Measurements from ENCODE around the gene IQCC. TPM values are rescaled to one million over a fixed set of nuclear protein-coding genes. Genes with fewer than 3 reads are reported as not detected.
"Not testable (repeated sequence)": the region's sequence is repeated elsewhere in the genome, so short reads cannot be mapped to it uniquely, and the experiment has no call there.

IQCC gene
- 4.4 and 5.6 TPM in 2 replicates for total RNA-seq (2014; rRNA removed; shearing (Covaris generic))

DNA sequence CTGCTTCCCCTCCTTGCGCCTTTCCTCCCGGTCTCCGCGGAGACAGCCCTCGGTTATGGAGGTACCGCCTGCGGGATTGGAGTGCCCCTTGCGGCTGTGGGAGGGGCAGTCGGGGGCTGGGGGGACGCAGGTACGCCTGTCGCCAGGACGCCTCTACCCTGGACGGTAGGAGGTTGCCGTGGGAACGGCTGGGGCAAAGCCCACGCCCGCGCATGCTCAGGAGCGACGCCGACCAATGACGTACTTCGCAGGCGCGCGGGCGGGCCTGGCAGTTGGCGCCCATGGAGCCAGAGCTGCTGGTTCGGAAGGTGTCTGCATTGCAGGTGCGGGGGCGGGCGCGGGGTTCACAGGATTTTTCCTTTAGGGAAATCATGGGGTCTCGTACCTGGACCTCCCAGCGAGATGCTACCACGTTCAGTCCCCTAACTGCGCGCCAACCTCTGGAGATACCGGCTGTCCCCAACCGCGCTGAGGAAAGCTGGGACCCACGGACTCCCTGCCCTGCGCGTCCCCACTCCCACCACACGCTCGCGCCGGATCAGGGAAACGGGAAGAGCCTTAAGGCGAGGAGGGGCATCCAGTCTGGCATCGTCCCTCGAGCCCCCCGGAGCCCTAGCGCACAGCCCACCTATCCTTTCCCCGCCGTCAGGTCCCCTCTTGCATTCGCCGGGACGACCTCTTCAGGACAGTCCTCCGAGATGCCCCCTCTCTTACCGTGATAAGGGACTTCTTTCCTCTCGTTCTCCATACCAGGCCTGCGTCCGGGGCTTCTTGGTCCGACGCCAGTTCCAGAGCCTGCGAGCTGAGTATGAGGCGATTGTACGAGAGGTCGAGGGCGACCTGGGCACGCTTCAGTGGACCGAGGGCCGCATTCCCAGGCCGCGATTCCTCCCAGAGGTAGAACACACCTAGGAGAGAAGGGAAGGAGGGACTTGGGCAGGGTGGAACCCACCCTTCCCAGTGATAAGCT, at the start of gene IQCC:
IQCC (plus strand) TSS at position 271 of the 970 bp plus-strand sequence; CDS start at position 282, 11 bp downstream.
- Histone ChIP-seq H3K4me3 (peak within 1 kb of the TSS; percentile 55), H3K4me1 (replicated peaks) (peaks cover 26% of the 10 kb centered on the region), H3K27ac (peak within 1 kb of the TSS; percentile 64), H3K27me3 (replicated peaks) (no peaks in the 10 kb centered on the region), H3K9me3 (replicated peaks) (no peaks in the 10 kb centered on the region), H3K36me3 (peaks cover 20% of the 10 kb centered on the region)
- DNase-seq (ENCODE audit: low read depth in 1 of 2, low spot score in 2 of 2): peak; percentile 71 to 85

DNA sequence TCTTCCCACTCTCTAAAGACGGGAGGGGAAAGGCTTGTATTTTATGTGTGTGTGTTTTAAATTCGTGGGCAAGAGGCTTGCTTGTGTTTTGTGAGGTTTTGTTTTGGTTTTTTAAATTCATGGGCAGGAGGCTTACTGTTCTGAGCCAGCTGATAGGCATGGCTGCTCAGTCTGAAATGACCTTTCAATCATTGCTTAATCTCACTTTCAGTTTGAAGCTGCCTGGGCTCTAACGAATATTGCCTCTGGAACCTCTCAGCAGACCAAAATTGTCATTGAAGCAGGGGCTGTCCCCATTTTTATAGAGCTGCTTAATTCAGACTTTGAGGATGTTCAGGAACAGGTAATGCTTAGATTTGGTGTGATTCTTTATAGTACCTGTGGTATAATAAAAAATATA, 46.3 kb upstream of the IQCC start:
- no peak overlapping the region for H3K27ac ChIP-seq
- no peak for DNase-seq (ENCODE audit: low read depth in 1 of 2, low spot score in 2 of 2)
- H3K36me3 ChIP-seq: peaks cover 87% of the 10 kb centered on the region
- no peaks in the 10 kb centered on the region for H3K27me3 ChIP-seq (replicated peaks)
- no peak overlapping the region for H3K4me3 ChIP-seq
- H3K4me1 ChIP-seq (replicated peaks): no peaks in the 10 kb centered on the region
- H3K9me3 ChIP-seq (replicated peaks): no peaks in the 10 kb centered on the region

DNA sequence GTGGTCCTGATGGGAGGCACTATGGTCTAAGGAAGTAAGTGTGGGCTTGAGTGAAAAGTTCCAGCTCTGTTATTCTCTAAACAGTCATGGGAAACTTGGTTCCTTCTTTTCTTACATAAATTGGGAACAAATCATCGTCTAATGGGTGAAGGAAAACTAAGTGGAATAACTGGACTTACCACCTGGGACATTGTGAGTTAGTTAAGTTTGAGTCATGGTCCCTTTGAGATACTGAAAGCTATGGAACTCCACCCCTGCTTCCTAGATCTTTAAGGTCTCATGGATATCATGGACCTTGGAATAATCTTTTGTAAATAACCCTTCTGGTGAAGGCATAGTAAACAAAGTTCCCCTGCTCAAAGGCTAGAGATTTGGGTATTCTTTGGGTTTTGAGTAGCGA, 42.1 kb upstream of the IQCC start:
- Histone ChIP-seq H3K27me3 (replicated peaks) (no peaks in the 10 kb centered on the region), H3K27ac (no peak overlapping the region), H3K4me3 (no peak overlapping the region), H3K36me3 (peaks cover 88% of the 10 kb centered on the region), H3K9me3 (replicated peaks) (no peaks in the 10 kb centered on the region), H3K4me1 (replicated peaks) (no peaks in the 10 kb centered on the region)
- no peak for DNase-seq (ENCODE audit: low read depth in 1 of 2, low spot score in 2 of 2)

DNA sequence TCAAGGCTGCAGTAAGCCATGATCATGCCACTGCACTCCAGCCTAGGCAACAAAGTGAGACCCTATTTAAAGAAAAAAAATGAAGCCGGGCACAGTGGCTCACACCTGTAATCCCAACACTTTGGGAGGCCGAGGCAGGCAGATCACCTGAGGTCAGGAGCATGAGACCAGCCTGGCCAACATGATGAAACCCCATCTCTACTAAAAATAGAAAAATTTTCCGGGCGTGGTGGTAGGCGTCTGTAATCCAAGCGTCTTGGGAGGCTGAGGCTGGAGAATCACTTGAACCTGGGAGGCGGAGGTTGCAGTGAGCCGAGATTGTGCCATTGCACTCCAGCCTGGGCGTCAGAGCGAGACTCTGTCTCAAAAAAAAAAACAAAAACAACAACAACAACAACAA, 39.8 kb upstream of the IQCC start:
- DNase-seq (ENCODE audit: low read depth in 1 of 2, low spot score in 2 of 2); H3K4me1 ChIP-seq (replicated peaks); H3K27me3 ChIP-seq (replicated peaks); H3K27ac ChIP-seq; H3K4me3 ChIP-seq; H3K9me3 ChIP-seq (replicated peaks): not testable (repeated sequence)
- peaks cover 78% of the 10 kb centered on the region for H3K36me3 ChIP-seq

DNA sequence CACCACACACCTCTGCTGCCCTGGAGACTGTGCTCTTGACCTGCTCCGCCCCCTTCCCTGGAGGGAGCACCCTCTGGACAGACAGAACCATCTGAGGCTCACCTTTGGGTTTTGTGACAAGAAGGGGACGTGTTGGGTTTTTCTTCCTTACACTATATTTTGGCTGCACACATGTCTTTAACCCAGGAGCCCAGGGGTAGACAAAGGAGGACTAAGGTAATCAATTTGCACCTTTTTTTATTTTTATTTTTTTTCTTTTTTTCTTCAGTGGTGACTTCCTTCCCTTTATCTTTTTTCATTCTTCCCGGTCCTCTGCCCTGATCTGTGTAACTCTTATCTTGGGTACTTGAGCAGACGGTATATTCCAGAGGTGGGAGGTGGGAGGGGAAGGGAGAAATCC, 34.5 kb upstream of the IQCC start:
- H3K4me3 ChIP-seq: no peak overlapping the region
- H3K36me3 ChIP-seq: peaks cover 58% of the 10 kb centered on the region
- H3K9me3 ChIP-seq (replicated peaks): no peaks in the 10 kb centered on the region
- peaks cover 15% of the 10 kb centered on the region for H3K4me1 ChIP-seq (replicated peaks)
- no peaks in the 10 kb centered on the region for H3K27me3 ChIP-seq (replicated peaks)
- DNase-seq (ENCODE audit: low read depth in 1 of 2, low spot score in 2 of 2): no peak
- no peak overlapping the region for H3K27ac ChIP-seq

DNA sequence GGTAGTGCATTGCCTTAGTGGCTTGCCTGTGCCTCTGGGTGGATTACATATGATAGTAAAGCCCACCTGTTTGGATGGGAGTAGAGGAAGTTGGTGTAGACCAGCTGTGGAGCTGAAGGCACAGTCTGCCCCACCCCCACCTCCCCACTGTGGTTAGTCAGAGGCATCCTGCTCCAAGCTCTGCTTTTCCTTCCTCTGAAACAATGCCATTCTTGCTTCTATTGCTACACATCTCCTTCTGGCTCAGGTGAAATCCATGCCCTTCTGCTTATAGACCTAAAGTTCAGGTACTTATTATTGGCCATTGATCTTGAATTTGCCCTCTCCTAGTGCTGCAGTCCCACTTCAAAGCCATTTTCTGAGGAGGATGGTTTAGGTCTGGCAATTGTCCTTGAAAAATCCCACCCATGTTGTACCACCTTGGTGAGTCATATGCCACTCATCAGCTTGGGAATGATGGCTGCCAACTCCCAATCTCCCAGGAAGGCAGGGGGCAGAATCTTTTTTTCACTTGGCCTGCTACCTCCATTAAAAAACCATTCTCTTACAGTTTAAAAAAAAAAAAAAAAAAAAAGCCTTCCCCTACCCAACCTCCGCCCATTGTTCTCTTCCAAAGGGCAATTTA, 32.7 kb upstream of the IQCC start:
- H3K27me3 ChIP-seq (replicated peaks): no peaks in the 10 kb centered on the region
- no peaks in the 10 kb centered on the region for H3K9me3 ChIP-seq (replicated peaks)
- H3K27ac ChIP-seq: no peak overlapping the region
- peaks cover 45% of the 10 kb centered on the region for H3K36me3 ChIP-seq
- peaks cover 15% of the 10 kb centered on the region for H3K4me1 ChIP-seq (replicated peaks)
- no peak overlapping the region for H3K4me3 ChIP-seq
- DNase-seq (ENCODE audit: low read depth in 1 of 2, low spot score in 2 of 2): peak; percentile 59 to 61

DNA sequence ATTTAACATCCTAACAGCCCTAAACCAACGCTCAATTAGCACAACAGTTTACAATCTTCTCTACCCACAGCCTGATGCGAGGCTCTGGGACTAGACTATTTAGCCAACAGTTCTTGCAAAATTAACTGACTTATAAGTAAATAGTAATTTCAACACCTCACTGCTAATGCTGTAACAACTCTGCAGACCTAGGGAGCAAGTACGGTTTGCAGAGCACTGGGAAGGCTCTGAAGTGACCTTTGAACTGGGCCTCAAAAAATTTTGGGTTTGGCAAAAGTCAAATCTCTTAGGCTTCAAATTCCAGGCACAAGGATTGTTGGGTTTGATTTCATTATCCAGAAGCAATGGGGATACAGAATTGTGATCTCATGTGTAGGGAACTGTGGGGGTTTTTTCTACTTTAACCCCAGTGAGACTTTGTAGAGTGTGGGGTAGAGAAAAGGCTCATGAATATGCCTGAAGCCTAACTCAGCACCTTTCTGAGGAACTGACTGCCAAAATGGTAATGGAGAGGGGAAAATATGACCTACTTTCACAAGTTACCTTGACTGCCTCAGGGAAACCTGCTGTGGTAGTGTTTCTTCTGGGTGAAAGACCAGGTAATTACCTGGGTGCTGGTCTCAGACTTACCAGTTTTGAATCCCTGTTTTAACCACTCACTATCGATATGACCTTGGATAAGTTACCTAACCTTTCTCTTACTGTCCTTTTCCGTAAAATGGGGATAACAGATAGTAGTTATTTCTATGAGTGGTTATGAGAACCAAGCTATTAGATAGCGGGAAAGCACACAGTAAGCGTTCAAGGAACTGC, 26.9 kb upstream of the IQCC start:
- Histone ChIP-seq H3K4me3 (no peak overlapping the region), H3K27ac (peak overlapping the region; percentile 81; the same call in 1 of the 2 replicates), H3K9me3 (replicated peaks) (no peaks in the 10 kb centered on the region), H3K36me3 (peaks cover 44% of the 10 kb centered on the region), H3K4me1 (replicated peaks) (peaks cover 22% of the 10 kb centered on the region), H3K27me3 (replicated peaks) (no peaks in the 10 kb centered on the region)
- DNase-seq (ENCODE audit: low read depth in 1 of 2, low spot score in 2 of 2): no peak

DNA sequence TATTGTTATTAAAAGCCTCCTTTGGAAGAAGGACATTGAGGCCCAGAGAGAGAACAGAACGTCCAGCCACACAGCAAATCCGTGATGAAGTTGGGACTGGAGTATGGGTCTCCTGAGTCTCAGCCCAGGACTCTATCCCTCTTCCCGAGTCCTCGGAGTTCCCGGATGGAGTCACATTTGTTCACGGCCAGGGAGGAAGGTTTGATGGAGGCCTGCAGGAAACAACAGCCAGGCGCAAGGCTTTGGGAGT, 26.4 kb upstream of the IQCC start:
- peak overlapping the region; percentile 81; the same call in 1 of the 2 replicates for H3K27ac ChIP-seq
- DNase-seq (ENCODE audit: low read depth in 1 of 2, low spot score in 2 of 2): no peak
- H3K36me3 ChIP-seq: peaks cover 46% of the 10 kb centered on the region
- no peaks in the 10 kb centered on the region for H3K9me3 ChIP-seq (replicated peaks)
- H3K4me3 ChIP-seq: peak overlapping the region; percentile 54
- no peaks in the 10 kb centered on the region for H3K27me3 ChIP-seq (replicated peaks)
- H3K4me1 ChIP-seq (replicated peaks): peaks cover 22% of the 10 kb centered on the region

DNA sequence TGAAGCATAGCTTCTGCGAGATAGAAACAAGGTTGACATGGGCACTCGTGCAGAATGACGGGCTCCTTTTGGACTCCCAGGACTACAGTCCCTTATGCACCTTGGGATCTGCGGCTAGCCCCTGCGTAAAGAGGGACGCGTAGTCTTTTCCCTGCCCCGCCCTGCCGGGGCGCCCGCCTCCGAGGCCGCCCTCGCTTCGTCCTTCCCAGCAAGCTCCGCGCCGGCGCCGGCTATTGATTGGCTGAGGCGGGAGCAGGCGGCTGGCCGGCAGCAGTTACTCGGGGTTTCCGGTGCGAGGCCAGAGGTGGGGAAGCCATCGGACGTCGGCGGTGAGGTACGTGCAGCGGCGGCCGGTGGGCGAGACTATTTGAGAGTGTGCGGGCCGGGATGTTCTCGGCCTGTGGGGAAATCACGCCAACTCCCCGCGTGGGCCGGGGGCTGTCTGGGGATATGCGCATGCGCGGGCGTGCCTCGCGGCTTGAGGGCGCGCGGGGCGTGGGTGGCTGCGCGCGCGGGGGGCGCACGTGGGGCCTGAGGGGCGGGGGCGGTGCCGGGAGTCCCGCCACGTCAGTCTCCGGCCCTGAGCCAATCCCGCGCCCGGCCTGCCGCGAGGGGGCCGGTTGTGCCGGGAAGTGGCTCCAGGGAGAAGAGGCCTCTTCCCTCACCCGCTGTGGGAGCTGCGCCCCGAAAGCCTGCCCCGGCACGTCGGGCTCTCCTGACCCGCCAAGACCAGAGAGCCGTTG, 25.9 kb upstream of the IQCC start, which contains the start of gene TXLNA:
TXLNA (plus strand) TSS at position 233 of the 743 bp plus-strand sequence. CDS start 671 bp downstream, outside the sequence.
- Histone ChIP-seq H3K27ac (peak within 1 kb of the TSS; percentile 81), H3K27me3 (replicated peaks) (no peaks in the 10 kb centered on the region), H3K4me3 (peak within 1 kb of the TSS; percentile 54), H3K36me3 (peaks cover 47% of the 10 kb centered on the region), H3K9me3 (replicated peaks) (no peaks in the 10 kb centered on the region), H3K4me1 (replicated peaks) (peaks cover 22% of the 10 kb centered on the region)
- peak; percentile 96 to 97 for DNase-seq (ENCODE audit: low read depth in 1 of 2, low spot score in 2 of 2)

DNA sequence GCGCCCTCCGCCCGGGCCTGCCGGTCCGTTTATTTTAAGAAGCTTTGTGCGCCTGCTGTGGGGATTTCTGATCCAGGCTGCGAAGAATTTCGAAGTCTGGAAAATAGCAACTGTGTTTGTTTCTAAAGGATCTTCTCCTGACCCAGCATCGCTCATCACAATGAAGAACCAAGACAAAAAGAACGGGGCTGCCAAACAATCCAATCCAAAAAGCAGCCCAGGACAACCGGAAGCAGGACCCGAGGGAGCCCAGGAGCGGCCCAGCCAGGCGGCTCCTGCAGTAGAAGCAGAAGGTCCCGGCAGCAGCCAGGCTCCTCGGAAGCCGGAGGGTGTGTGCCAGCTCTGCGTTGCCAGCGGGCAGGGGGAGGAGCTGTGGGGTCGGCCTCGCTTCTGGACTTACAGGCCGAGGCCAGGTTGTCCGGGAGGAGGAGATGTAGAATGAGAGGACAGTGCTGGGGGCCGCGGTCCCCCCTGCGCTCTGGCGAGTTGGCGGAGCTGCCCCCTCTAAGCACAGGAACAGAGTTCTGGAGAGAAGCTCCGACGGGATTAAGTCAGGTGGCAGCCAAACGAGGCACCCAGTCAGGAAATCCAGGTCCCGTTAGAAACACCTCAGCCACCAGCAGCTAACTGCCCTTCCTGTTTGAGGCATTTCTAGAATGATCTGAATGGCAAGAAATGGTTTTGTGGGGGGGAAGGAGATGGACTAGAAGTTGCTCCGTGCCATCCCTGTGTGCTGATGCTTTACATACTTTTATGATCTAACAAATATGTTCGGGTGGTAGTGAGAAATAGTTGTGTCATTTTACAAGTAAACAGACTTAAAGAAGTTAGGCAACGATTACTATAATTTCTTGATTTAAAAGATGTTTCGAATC, 25.0 kb upstream of the IQCC start:
- H3K27me3 ChIP-seq (replicated peaks): no peaks in the 10 kb centered on the region
- H3K4me3 ChIP-seq: peak overlapping the region; percentile 54
- H3K27ac ChIP-seq: peak overlapping the region; percentile 81
- DNase-seq (ENCODE audit: low read depth in 1 of 2, low spot score in 2 of 2): peak in 1 of 2 experiments; percentile 64
- H3K9me3 ChIP-seq (replicated peaks): no peaks in the 10 kb centered on the region
- H3K4me1 ChIP-seq (replicated peaks): peaks cover 22% of the 10 kb centered on the region
- peaks cover 55% of the 10 kb centered on the region for H3K36me3 ChIP-seq

DNA sequence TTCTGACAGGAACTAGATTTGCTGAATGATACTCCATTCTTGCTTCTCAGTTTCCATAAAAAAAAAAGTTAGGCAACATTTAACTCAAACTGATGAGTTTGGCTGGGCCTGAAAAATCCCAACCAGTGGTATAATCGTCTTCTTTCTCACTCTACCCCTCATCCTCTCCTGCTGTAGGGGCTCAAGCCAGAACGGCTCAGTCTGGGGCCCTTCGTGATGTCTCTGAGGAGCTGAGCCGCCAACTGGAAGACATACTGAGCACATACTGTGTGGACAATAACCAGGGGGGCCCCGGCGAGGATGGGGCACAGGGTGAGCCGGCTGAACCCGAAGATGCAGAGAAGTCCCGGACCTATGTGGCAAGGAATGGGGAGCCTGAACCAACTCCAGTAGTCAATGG, 24.4 kb upstream of the IQCC start:
- Histone ChIP-seq H3K27me3 (replicated peaks) (no peaks in the 10 kb centered on the region), H3K36me3 (peaks cover 62% of the 10 kb centered on the region), H3K4me3 (peak overlapping the region; percentile 54), H3K27ac (no peak overlapping the region), H3K4me1 (replicated peaks) (peaks cover 22% of the 10 kb centered on the region), H3K9me3 (replicated peaks) (no peaks in the 10 kb centered on the region)
- no peak for DNase-seq (ENCODE audit: low read depth in 1 of 2, low spot score in 2 of 2)

DNA sequence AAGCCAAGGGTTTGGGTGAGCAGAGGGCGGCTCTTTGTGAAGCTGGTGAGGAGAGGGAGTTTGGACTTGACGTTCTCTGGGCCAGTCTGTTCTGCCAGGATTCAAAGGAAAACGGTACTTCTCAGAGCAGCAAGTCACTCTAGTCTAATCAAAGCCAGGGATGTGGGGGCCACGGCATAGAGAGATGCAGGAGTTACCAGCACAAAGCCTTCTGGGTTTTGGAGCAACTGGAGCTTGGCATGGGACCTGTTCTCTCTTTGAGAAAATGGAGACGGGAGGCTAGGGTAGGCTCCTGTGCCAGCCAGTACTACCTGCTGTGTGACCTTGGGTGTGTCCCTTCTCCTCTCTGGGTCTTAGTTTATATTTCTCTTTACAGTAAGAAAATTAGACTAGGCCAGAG, 23.9 kb upstream of the IQCC start:
- H3K4me1 ChIP-seq (replicated peaks): peaks cover 22% of the 10 kb centered on the region
- H3K27me3 ChIP-seq (replicated peaks): no peaks in the 10 kb centered on the region
- peaks cover 67% of the 10 kb centered on the region for H3K36me3 ChIP-seq
- no peak for DNase-seq (ENCODE audit: low read depth in 1 of 2, low spot score in 2 of 2)
- no peak overlapping the region for H3K4me3 ChIP-seq
- no peak overlapping the region for H3K27ac ChIP-seq
- no peaks in the 10 kb centered on the region for H3K9me3 ChIP-seq (replicated peaks)

Data from SJSA1 (cell line).